K562 (cell line): ENCODE results near the gene TUT4. TPM values are rescaled to one million over a fixed set of nuclear protein-coding genes. Genes with fewer than 3 reads are reported as not detected.

Source experiments
- ATAC-seq: fragments of 200-7000 bp; cut with Tn5 transposase; 3 replicates; pipeline ENCODE4 v1.9.1; 2020; ENCODE audit warnings: moderate library complexity
- BruUV-seq: library from RNA; stranded (reverse); fragments of 400-500 nt; replicated peaks from 2 replicates; lab custom pipeline; 2021; lab: Mats Ljungman, UMichigan
- CTCF ChIA-PET: fragments of 300-600 bp; formaldehyde crosslinking; extraction: SDS; loops from one replicate; lab custom pipeline; 2021; ENCODE audit warnings: low intra/inter-chr PET ratio; lab: Yijun Ruan, JAX
- POLR2A ChIA-PET: fragments of 300-600, 350-650 bp; sonication (Branson Sonifier 250); formaldehyde crosslinking; extraction: SDS; loops from one replicate; lab custom pipeline; 2021; ENCODE audit warnings: antibody characterized with exemption, inconsistent platforms; lab: Yijun Ruan, JAX
- DNase-seq, 4 experiments: peaks; one replicate each; pipeline versions ENCODE4 v3.0.0 to v3.0.0-alpha.2; 2011 to 2018; ENCODE audit warnings: low spot score in 3 of 4, mixed read lengths in 3 of 4; ENCODE audit errors: extremely low read depth in 1 of 4
- FAIRE-seq: peaks from 2 replicates; lab custom pipeline; 2011; peaks lifted over from hg19 to GRCh38; lab: Jason Lieb, UNC
- H2AFZ ChIP-seq: 2 replicates; pipeline ENCODE4 v1.6.0; 2011; ENCODE audit warnings: low read depth, low read length, control low read depth, inconsistent platforms
- H3K27ac ChIP-seq: fragments of 200-600 bp; 3 replicates; pipeline ENCODE4 v1.8.0; 2011; ENCODE audit warnings: low read depth, mild to moderate bottlenecking, control low read depth, inconsistent platforms, low read length, moderate library complexity, mixed read lengths; ENCODE audit errors: extremely low read depth
- H3K27me3 ChIP-seq, 2 experiments: fragments of 300-600 bp in 1 of 2; 2 replicates in 1 of 2; 3 replicates in 1 of 2; pipeline versions ENCODE4 v1.6.0 to v1.8.0; 2011; ENCODE audit warnings: inconsistent platforms in 2 of 2, low read length in 2 of 2, mild to moderate bottlenecking in 1 of 2, mixed read lengths in 1 of 2, moderate library complexity in 1 of 2; ENCODE audit not compliant: control insufficient read depth in 2 of 2, insufficient read depth in 2 of 2
- H3K36me3 ChIP-seq: fragments of 300-600 bp; 3 replicates; pipeline ENCODE4 v1.8.0; 2011; ENCODE audit warnings: mild to moderate bottlenecking, low read length, inconsistent platforms; ENCODE audit not compliant: control insufficient read depth, insufficient read depth
- H3K4me1 ChIP-seq, 2 experiments: fragments of 200-600 bp in 1 of 2; replicated peaks in 1 of 2; 2 replicates in 1 of 2; 3 replicates in 1 of 2; pipeline versions ENCODE4 v1.5.1 to v1.8.0; 2011; ENCODE audit warnings: inconsistent platforms in 2 of 2, low read length in 2 of 2, mild to moderate bottlenecking in 1 of 2, mixed read lengths in 1 of 2, moderate library complexity in 1 of 2; ENCODE audit not compliant: control insufficient read depth in 2 of 2, insufficient read depth in 2 of 2
- H3K4me2 ChIP-seq: 2 replicates; pipeline ENCODE4 v1.6.1; 2011; ENCODE audit warnings: low read length, control low read depth, inconsistent platforms, mixed read lengths; ENCODE audit not compliant: insufficient read depth
- H3K4me3 ChIP-seq: fragments of 200-600 bp; sonication (generic), shearing (Covaris generic); 2 replicates; pipeline ENCODE4 v1.5.1; 2016; ENCODE audit warnings: control low read depth, inconsistent platforms
- H3K79me2 ChIP-seq: fragments of 200-600 bp; 3 replicates; pipeline ENCODE4 v1.8.0; 2011; ENCODE audit warnings: low read length, inconsistent platforms; ENCODE audit not compliant: control insufficient read depth, insufficient read depth
- H3K9ac ChIP-seq, 2 experiments: 2 replicates each; pipeline versions ENCODE4 v1.6.0 to v1.6.1; 2011; ENCODE audit warnings: low read depth in 2 of 2, low read length in 2 of 2, control low read depth in 1 of 2, inconsistent platforms in 1 of 2, mild to moderate bottlenecking in 1 of 2, mixed read lengths in 1 of 2; ENCODE audit not compliant: insufficient read depth in 1 of 2
- H3K9me1 ChIP-seq: one replicate; pipeline ENCODE4 v1.6.0; 2011; ENCODE audit warnings: inconsistent platforms, mild to moderate bottlenecking, low read length, moderate library complexity; ENCODE audit not compliant: control insufficient read depth, insufficient read depth
- H3K9me3 ChIP-seq: replicated peaks from 2 replicates; pipeline ENCODE4 v1.5.1; 2011; ENCODE audit warnings: low read depth, low read length, inconsistent platforms; ENCODE audit not compliant: control insufficient read depth, insufficient read depth
- H4K20me1 ChIP-seq: replicated peaks from 2 replicates; pipeline ENCODE4 v1.6.1; 2011; ENCODE audit warnings: low read length, inconsistent platforms, mixed read lengths; ENCODE audit not compliant: control insufficient read depth, insufficient read depth
- CHD2 ChIP-seq: IDR thresholded peaks from 2 replicates; pipeline ENCODE4 v1.6.1; 2011; ENCODE audit warnings: low read depth, low read length
- DIDO1 ChIP-seq: fragments of 450-650 bp; IDR thresholded peaks from 2 replicates; pipeline ENCODE4 v1.6.1; 2016; ENCODE audit warnings: low read depth, missing biosample characterization, missing genetic modification characterization
- HINFP ChIP-seq: fragments of 450-650 bp; conservative IDR thresholded peaks from 2 replicates; pipeline ENCODE4 v1.6.1; 2016; ENCODE audit warnings: missing genetic modification characterization, low read depth, mild to moderate bottlenecking, control low read depth, missing compliant biosample characterization
- HLTF ChIP-seq: fragments of 450-650 bp; IDR thresholded peaks from 2 replicates; pipeline ENCODE4 v1.6.1; 2016
- HOMEZ ChIP-seq: fragments of 250-450 bp; sonication (Bioruptor Pico); IDR thresholded peaks from 2 replicates; pipeline ENCODE4 v1.4.0; 2020; ENCODE audit warnings: mild to moderate bottlenecking, moderate library complexity
- PRDM10 ChIP-seq: fragments of 450-650 bp; IDR thresholded peaks from 2 replicates; pipeline ENCODE4 v1.6.1; 2018; ENCODE audit not compliant: partially characterized antibody
- RBM39 ChIP-seq: fragments of 200-400 bp; formaldehyde crosslinking; optimal IDR thresholded peaks from 2 replicates; pipeline ENCODE3; 2018; ENCODE audit warnings: low read depth, low read length
- SLC30A9 ChIP-seq: fragments of 250-450 bp; sonication (Bioruptor Pico); IDR thresholded peaks from 2 replicates; pipeline ENCODE4 v1.8.0; 2022; ENCODE audit warnings: mild to moderate bottlenecking, moderate library complexity
- SMARCA4 ChIP-seq: fragments of 450-650 bp; IDR thresholded peaks from 2 replicates; pipeline ENCODE4 v1.6.1; 2016
- USF1 ChIP-seq: sonication (generic); formaldehyde crosslinking; IDR thresholded peaks from 2 replicates; pipeline ENCODE4 v1.9.0; 2022; ENCODE audit warnings: mild to moderate bottlenecking, missing genetic modification reagents
- ZBTB17 ChIP-seq: fragments of 450-650 bp; formaldehyde crosslinking; IDR thresholded peaks from 2 replicates; pipeline ENCODE4 v1.4.0; 2020; ENCODE audit warnings: mild to moderate bottlenecking
- ZNF561 ChIP-seq: fragments of 450-650 bp; formaldehyde crosslinking; conservative IDR thresholded peaks from 2 replicates; pipeline ENCODE4 v1.4.0; 2020; ENCODE audit warnings: mild to moderate bottlenecking, moderate library complexity
- WGBS: fragments of 100-300 bp; shearing (Covaris generic); methylation state at CpG from one replicate; pipeline ENCODE4 v1.1.6; 2016; ENCODE audit warnings: low coverage, mixed read lengths; ENCODE audit not compliant: insufficient coverage; ENCODE audit errors: missing lambda C conversion rate; 5-methylcytosine and 5-hydroxymethylcytosine counted together
- in situ Hi-C: fragments of 300-500 bp; cut with MboI; formaldehyde crosslinking; loops from 4 replicates; pipeline ENCODE4 v1.15.0; 2018; ENCODE audit warnings: inconsistent platforms, mixed read lengths
- intact Hi-C: fragments of 100-400 bp; cut with micrococcal nuclease; formaldehyde crosslinking; loops from 2 replicates; pipeline ENCODE4 v1.14.2; 2022
- polyA plus RNA-seq, 8 experiments: library from polyadenylated mRNA; depleted of rRNA in 4 of 8; stranded (reverse) in 5 of 8; unstranded in 3 of 8; fragments of >200 nt; fragmentation: Nextera tagmentation in 2 of 8; fragmentation: Illumina TruSeq in 1 of 8; extraction: Ambion mirVana in 2 of 8; extraction: Trizol in 1 of 8; gene quantifications; 2 replicates each; pipeline versions ENCODE4 v1.2.1 to v1.2.3, GENCODE V29; 2011 to 2014; ENCODE audit warnings: inconsistent platforms in 1 of 8, missing spikeins in 1 of 8
- total RNA-seq, 7 experiments: library from RNA; depleted of rRNA in 6 of 7; stranded (reverse); fragments of >200 nt in 6 of 7; fragmentation: Illumina TruSeq in 2 of 7; extraction: Trizol in 2 of 7; gene quantifications; 2 replicates each; pipeline versions ENCODE4 v1.2.1 to v1.2.3, GENCODE V29; 2011 to 2021; ENCODE audit warnings: low replicate concordance in 1 of 7

TUT4 gene
- total and polyA plus RNA-seq, 9 of the 15 experiments (the other 6 are each of a cell fraction or from before 2014, with no cell fraction given): 15.8 to 53.5 (median 36.7) TPM

- WGBS: 61% methylated on average over 7 of the region's 7 CpGs
- Histone ChIP-seq H3K79me2 (no peaks in the 10 kb centered on the region), H4K20me1 (no peaks in the 10 kb centered on the region), H3K9me1 (no peaks in the 10 kb centered on the region), H3K9ac (no peak overlapping the region; a peak in 1 of 4 replicates), H3K4me2 (no peak overlapping the region), H3K4me3 (no peak overlapping the region), H3K36me3 (no peaks in the 10 kb centered on the region), H3K4me1 (no peaks in the 10 kb centered on the region; a peak in 1 of 5 replicates), H2AFZ (no peak overlapping the region), H3K27me3 (no peaks in the 10 kb centered on the region), H3K9me3 (no peaks in the 10 kb centered on the region), H3K27ac (no peak overlapping the region)
- FAIRE-seq (no peak), ATAC-seq (no peak), DNase-seq (no peak)
- BruUV-seq: no TSS peak
- intact Hi-C loops: no loop called here
- POLR2A ChIA-PET: interaction anchor here (1.0 kb wide), 1 partner anchor 12 kb away, joined by 5 read pairs; no protein-coding TSS in a partner anchor
- TF ChIP-seq HLTF (no peak), ZNF561 (CRISPR knock-in tag) (no peak), HOMEZ (CRISPR knock-in tag) (no peak), USF1 (CRISPR knock-in tag) (no peak), CHD2 (no peak), HINFP (no peak), SLC30A9 (CRISPR knock-in tag) (no peak), RBM39 (no peak), ZBTB17 (no peak), DIDO1 (tag) (no peak), PRDM10 (no peak), SMARCA4 (no peak)
- in situ Hi-C loops: no loop called here
- CTCF ChIA-PET: no interaction called here
Measured at GRCh38 chr1:52599236-52599635, 46.3 kb upstream of the TUT4 start.
